Activated CD4-positive, alpha-beta T cell treated with anti-CD3 and anti-CD28 coated beads for 24 hours (primary cell): Measurements from ENCODE around the gene SGSM2.

Experiments
- DNase-seq, 2 donors: peaks; one replicate each; pipeline ENCODE4 v3.0.0-alpha.2; 2020; ENCODE audit warnings: low read depth in 2 of 2

The SGSM2 gene

GRCh38 chr17:2423271-2423670 is 86.0 kb downstream of the SGSM2 start:
- DNase-seq, result no peak

- no peak for DNase-seq
Observed at GRCh38 chr17:2427215-2427614, 89.9 kb downstream of the SGSM2 start.

- no peak for DNase-seq
Observed at GRCh38 chr17:2427910-2428309, 90.6 kb downstream of the SGSM2 start.
